ENCODE results near the gene KCNMA1. TPM values are rescaled to one million over a fixed set of nuclear protein-coding genes. Genes with fewer than 3 reads are reported as not detected.

The KCNMA1 gene
- total RNA-seq, 2 donors from 2014 or later: 23.2 to 44.5 TPM

GRCh38 chr10:77633376-77633775 lies 4.2 kb downstream of the KCNMA1 start:
- no peaks in the 10 kb centered on the region for H3K9me3 ChIP-seq
- no peak overlapping the region for H3K27ac ChIP-seq
- no peak overlapping the region for H3K4me3 ChIP-seq
- intact Hi-C loops (cut with DNase I): no loop called here
- DNase-seq: no peak
- no peak for TF ChIP-seq CTCF (IDR thresholded peaks at IDR 0.05)
- no peaks in the 10 kb centered on the region for H3K36me3 ChIP-seq
- H3K4me1 ChIP-seq: peaks cover 3% of the 10 kb centered on the region
- no peak overlapping the region for H3K9ac ChIP-seq (ENCODE audit: low read depth in 2 of 2, low read length in 2 of 2)
- peaks cover 19% of the 10 kb centered on the region for H3K27me3 ChIP-seq

- peaks cover 3% of the 10 kb centered on the region for H3K4me1 ChIP-seq
- no peak overlapping the region for H3K27ac ChIP-seq
- TF ChIP-seq CTCF (IDR thresholded peaks at IDR 0.05): no peak
- H3K36me3 ChIP-seq: no peaks in the 10 kb centered on the region
- H3K9me3 ChIP-seq: no peaks in the 10 kb centered on the region
- H3K9ac ChIP-seq (ENCODE audit: low read depth in 2 of 2, low read length in 2 of 2): no peak overlapping the region
- no peak for DNase-seq
- intact Hi-C loops (cut with DNase I): no loop called here
- H3K27me3 ChIP-seq: peaks cover 4% of the 10 kb centered on the region
- no peak overlapping the region for H3K4me3 ChIP-seq
Measured at GRCh38 chr10:77631241-77631640, 6.4 kb downstream of the KCNMA1 start.

- Histone ChIP-seq H3K27ac (no peak overlapping the region), H3K4me1 (peaks cover 3% of the 10 kb centered on the region), H3K4me3 (no peak overlapping the region), H3K27me3 (no peaks in the 10 kb centered on the region), H3K36me3 (no peaks in the 10 kb centered on the region), H3K9ac (ENCODE audit: low read depth in 2 of 2, low read length in 2 of 2) (no peak overlapping the region), H3K9me3 (no peaks in the 10 kb centered on the region)
- intact Hi-C loops (cut with DNase I): no loop called here
- TF ChIP-seq CTCF (IDR thresholded peaks at IDR 0.05): no peak
- no peak for DNase-seq
Measured at GRCh38 chr10:77630507-77630848, 7.1 kb downstream of the KCNMA1 start.

- DNase-seq: no peak
- H3K4me3 ChIP-seq: no peak overlapping the region
- TF ChIP-seq CTCF (IDR thresholded peaks at IDR 0.05): no peak
- H3K27ac ChIP-seq: no peak overlapping the region
- H3K9me3 ChIP-seq: no peaks in the 10 kb centered on the region
- intact Hi-C loops (cut with DNase I): no loop called here
- H3K36me3 ChIP-seq: no peaks in the 10 kb centered on the region
- H3K27me3 ChIP-seq: no peaks in the 10 kb centered on the region
- peaks cover 3% of the 10 kb centered on the region for H3K4me1 ChIP-seq
- no peak overlapping the region for H3K9ac ChIP-seq (ENCODE audit: low read depth in 2 of 2, low read length in 2 of 2)
Measured at GRCh38 chr10:77629775-77630506, 7.7 kb downstream of the KCNMA1 start.

GRCh38 chr10:77628906-77629730 lies 8.5 kb downstream of the KCNMA1 start:
- Histone ChIP-seq H3K9ac (ENCODE audit: low read depth in 2 of 2, low read length in 2 of 2) (no peak overlapping the region), H3K9me3 (no peaks in the 10 kb centered on the region), H3K27me3 (no peaks in the 10 kb centered on the region), H3K4me3 (no peak overlapping the region), H3K27ac (no peak overlapping the region), H3K4me1 (peaks cover 3% of the 10 kb centered on the region), H3K36me3 (no peaks in the 10 kb centered on the region)
- no peak for DNase-seq
- no peak for TF ChIP-seq CTCF (IDR thresholded peaks at IDR 0.05)
- intact Hi-C loops (cut with DNase I): no loop called here
